ENCODE results near the gene KCNC1.

The KCNC1 gene

GRCh38 chr11:17738151-17738973, 3.8 kb downstream of the KCNC1 start:
- no peak for TF ChIP-seq CTCF (IDR thresholded peaks at IDR 0.05; ENCODE audit: control insufficient read depth, extremely low read depth, insufficient read depth)
- no peak overlapping the region for H3K4me3 ChIP-seq (ENCODE audit: low read depth, low read length)
- no peak for DNase-seq (ENCODE audit: low read depth)

- DNase-seq (ENCODE audit: low read depth), result no peak
- TF ChIP-seq CTCF (IDR thresholded peaks at IDR 0.05; ENCODE audit: control insufficient read depth, extremely low read depth, insufficient read depth), result no peak
- no peak overlapping the region for H3K4me3 ChIP-seq (ENCODE audit: low read depth, low read length)
Measured at GRCh38 chr11:17739945-17740338, 5.4 kb downstream of the KCNC1 start.

GRCh38 chr11:17740649-17741235, 6.2 kb downstream of the KCNC1 start:
- TF ChIP-seq CTCF (IDR thresholded peaks at IDR 0.05; ENCODE audit: control insufficient read depth, extremely low read depth, insufficient read depth), result no peak
- no peak for DNase-seq (ENCODE audit: low read depth)
- H3K4me3 ChIP-seq (ENCODE audit: low read depth, low read length), result no peak overlapping the region

GRCh38 chr11:17741487-17741886, 6.9 kb downstream of the KCNC1 start:
- DNase-seq (ENCODE audit: low read depth), result no peak
- no peak for TF ChIP-seq CTCF (IDR thresholded peaks at IDR 0.05; ENCODE audit: control insufficient read depth, extremely low read depth, insufficient read depth)
- no peak overlapping the region for H3K4me3 ChIP-seq (ENCODE audit: low read depth, low read length)

- DNase-seq (ENCODE audit: low read depth), result no peak
Measured at GRCh38 chr11:17742019-17742418, 7.4 kb downstream of the KCNC1 start.

GRCh38 chr11:17743026-17743807, 8.6 kb downstream of the KCNC1 start:
- DNase-seq (ENCODE audit: low read depth), result no peak
- no peak overlapping the region for H3K4me3 ChIP-seq (ENCODE audit: low read depth, low read length)
- no peak for TF ChIP-seq CTCF (IDR thresholded peaks at IDR 0.05; ENCODE audit: control insufficient read depth, extremely low read depth, insufficient read depth)

More at GRCh38 chr11:17742019-17742418, 7.4 kb downstream of the KCNC1 start:
- no peak for TF ChIP-seq CTCF (IDR thresholded peaks at IDR 0.05; ENCODE audit: control insufficient read depth, extremely low read depth, insufficient read depth)
- H3K4me3 ChIP-seq (ENCODE audit: low read depth, low read length), result no peak overlapping the region

Data from LNCaP clone FGC (cell line).